Measurements from ENCODE around the gene KIF22.
"Not testable (repeated sequence)": the region's sequence is repeated elsewhere in the genome, so short reads cannot be mapped to it uniquely, and the experiment has no call there.

Gene KIF22

DNA sequence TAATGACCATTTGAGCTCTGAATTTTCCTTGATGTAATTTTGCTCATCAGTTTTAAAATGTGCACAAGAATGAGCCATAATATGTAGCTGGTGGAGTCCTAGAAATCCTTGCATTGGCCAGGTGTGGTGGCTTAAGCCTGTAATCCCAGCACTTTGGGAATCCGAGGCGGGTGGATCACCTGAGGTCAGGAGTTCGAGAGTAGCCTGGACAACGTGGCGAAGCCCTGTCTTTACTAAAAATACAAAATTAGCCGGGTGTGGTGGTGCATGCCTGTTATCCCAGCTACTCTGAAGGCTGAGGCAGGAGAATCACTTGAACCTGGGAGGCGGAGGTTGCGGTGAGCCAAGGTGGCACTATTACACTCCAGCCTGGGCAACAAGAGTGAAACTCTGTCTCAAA, 33.5 kb upstream of the KIF22 start:
- Mint-ChIP-seq H3K27me3 (peaks cover 11% of the 10 kb centered on the region), H3K4me1 (peaks cover 30% of the 10 kb centered on the region)
- H3K4me3 Mint-ChIP-seq, DNase-seq, H3K36me3 Mint-ChIP-seq, H3K9me3 Mint-ChIP-seq, H3K27ac Mint-ChIP-seq: not testable (repeated sequence)
- CTCF ChIA-PET = interaction anchor here (0.9 to 1.2 kb wide), 2 partner anchors 11 to 34 kb away, joined by 4 to 6 read pairs; partner anchors contain the start of gene KIF22

DNA sequence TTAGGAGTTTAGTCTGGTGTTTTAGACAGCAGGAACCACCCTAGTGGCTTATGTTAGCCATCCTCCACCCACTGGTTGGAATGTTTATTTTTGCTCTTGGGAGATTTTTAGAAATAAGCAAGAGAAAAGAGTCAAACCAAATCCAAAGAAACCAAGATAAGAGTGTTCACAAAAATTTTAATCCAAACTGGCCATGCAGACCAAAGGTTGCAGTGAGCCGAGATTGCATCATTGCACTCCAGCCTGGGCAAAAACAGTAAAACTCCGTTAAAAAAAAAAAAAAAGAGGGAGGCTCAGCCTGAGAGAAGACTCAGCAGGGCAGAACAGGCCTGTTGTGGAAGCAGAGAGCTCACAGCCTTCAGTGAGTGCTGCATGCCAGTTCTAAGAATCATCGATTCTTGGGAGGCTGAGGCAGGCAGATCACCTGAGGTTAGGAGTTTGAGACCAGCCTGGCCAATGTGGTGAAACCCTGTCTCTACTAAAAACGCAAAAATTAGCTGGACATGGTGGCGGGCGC, 32.5 kb upstream of the KIF22 start:
- CTCF ChIA-PET = interaction anchor here (0.7 kb wide), 1 partner anchor 32 kb away, joined by 3 read pairs; no protein-coding TSS in a partner anchor
- no peak overlapping the region for H3K27ac Mint-ChIP-seq
- no peak for DNase-seq
- H3K36me3 Mint-ChIP-seq = no peaks in the 10 kb centered on the region
- peaks cover 30% of the 10 kb centered on the region for H3K4me1 Mint-ChIP-seq
- H3K9me3 Mint-ChIP-seq = no peaks in the 10 kb centered on the region
- peaks cover 11% of the 10 kb centered on the region for H3K27me3 Mint-ChIP-seq
- no peak overlapping the region for H3K4me3 Mint-ChIP-seq

- no peak for DNase-seq
- CTCF ChIA-PET = no interaction called here
- no peak overlapping the region for H3K27ac Mint-ChIP-seq
- H3K27me3 Mint-ChIP-seq = peaks cover 28% of the 10 kb centered on the region
- H3K4me1 Mint-ChIP-seq = peaks cover 17% of the 10 kb centered on the region
- no peaks in the 10 kb centered on the region for H3K9me3 Mint-ChIP-seq
- no peak overlapping the region for H3K4me3 Mint-ChIP-seq
- no peaks in the 10 kb centered on the region for H3K36me3 Mint-ChIP-seq
Measured at GRCh38 chr16:29760567-29761279, 29.8 kb upstream of the KIF22 start.

- CTCF ChIA-PET, H3K27ac Mint-ChIP-seq, H3K4me3 Mint-ChIP-seq, H3K36me3 Mint-ChIP-seq, DNase-seq, H3K9me3 Mint-ChIP-seq: not testable (repeated sequence)
- peaks cover 28% of the 10 kb centered on the region for H3K27me3 Mint-ChIP-seq
- H3K4me1 Mint-ChIP-seq = peaks cover 12% of the 10 kb centered on the region
Measured at GRCh38 chr16:29761280-29761651, 29.3 kb upstream of the KIF22 start.

- H3K4me1 Mint-ChIP-seq = peaks cover 6% of the 10 kb centered on the region
- H3K36me3 Mint-ChIP-seq = no peaks in the 10 kb centered on the region
- H3K27me3 Mint-ChIP-seq = peaks cover 28% of the 10 kb centered on the region
- H3K27ac Mint-ChIP-seq = no peak overlapping the region
- CTCF ChIA-PET = no interaction called here
- no peak overlapping the region for H3K4me3 Mint-ChIP-seq
- H3K9me3 Mint-ChIP-seq = no peaks in the 10 kb centered on the region
- no peak for DNase-seq
Measured at GRCh38 chr16:29761882-29762281, 28.7 kb upstream of the KIF22 start.

- H3K4me1 Mint-ChIP-seq = peaks cover 3% of the 10 kb centered on the region
- H3K27me3 Mint-ChIP-seq = peaks cover 28% of the 10 kb centered on the region
- no peak overlapping the region for H3K27ac Mint-ChIP-seq
- CTCF ChIA-PET = no interaction called here
- H3K4me3 Mint-ChIP-seq = no peak overlapping the region
- no peaks in the 10 kb centered on the region for H3K9me3 Mint-ChIP-seq
- H3K36me3 Mint-ChIP-seq = no peaks in the 10 kb centered on the region
- no peak for DNase-seq
Measured at GRCh38 chr16:29763326-29763725, 27.2 kb upstream of the KIF22 start.

GRCh38 chr16:29765167-29766032, 25.2 kb upstream of the KIF22 start:
- Mint-ChIP-seq H3K4me1 (no peaks in the 10 kb centered on the region), H3K4me3 (no peak overlapping the region), H3K36me3 (no peaks in the 10 kb centered on the region), H3K9me3 (no peaks in the 10 kb centered on the region), H3K27me3 (peaks cover 31% of the 10 kb centered on the region), H3K27ac (no peak overlapping the region)
- DNase-seq = no peak
- CTCF ChIA-PET = interaction anchor here (0.7 kb wide), 1 partner anchor 395 kb away, joined by 4 read pairs; no protein-coding TSS in a partner anchor

GRCh38 chr16:29766571-29766970, 24.0 kb upstream of the KIF22 start:
- Mint-ChIP-seq H3K27me3 (peaks cover 24% of the 10 kb centered on the region), H3K36me3 (no peaks in the 10 kb centered on the region), H3K27ac (no peak overlapping the region), H3K9me3 (no peaks in the 10 kb centered on the region), H3K4me1 (peaks cover 2% of the 10 kb centered on the region), H3K4me3 (no peak overlapping the region)
- CTCF ChIA-PET = no interaction called here
- no peak for DNase-seq

DNA sequence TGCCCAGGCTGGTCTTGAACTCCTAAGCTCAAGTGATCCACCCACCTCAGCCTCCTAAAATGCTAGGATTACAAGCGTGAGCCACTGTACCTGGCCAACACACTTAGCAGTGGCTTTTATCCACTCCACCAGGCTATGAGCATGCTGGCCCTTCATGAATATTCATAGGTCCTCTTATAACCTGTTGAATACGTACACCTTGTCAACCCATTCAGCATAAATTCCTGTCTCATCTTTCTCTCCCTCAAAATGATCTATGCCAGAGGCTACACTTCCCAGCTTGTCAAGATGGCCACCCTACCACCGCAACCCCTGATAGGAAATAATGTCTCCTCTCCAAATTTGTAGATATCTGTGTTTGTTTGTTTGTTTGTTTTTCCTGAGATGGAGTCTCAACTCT, 23.5 kb upstream of the KIF22 start:
- Mint-ChIP-seq H3K27me3 (peaks cover 24% of the 10 kb centered on the region), H3K4me3 (no peak overlapping the region), H3K9me3 (no peaks in the 10 kb centered on the region), H3K4me1 (peaks cover 2% of the 10 kb centered on the region), H3K27ac (no peak overlapping the region), H3K36me3 (no peaks in the 10 kb centered on the region)
- no peak for DNase-seq
- CTCF ChIA-PET = interaction anchor here (1.8 kb wide), 1 partner anchor 18 kb away, joined by 6 read pairs; no protein-coding TSS in a partner anchor

DNA sequence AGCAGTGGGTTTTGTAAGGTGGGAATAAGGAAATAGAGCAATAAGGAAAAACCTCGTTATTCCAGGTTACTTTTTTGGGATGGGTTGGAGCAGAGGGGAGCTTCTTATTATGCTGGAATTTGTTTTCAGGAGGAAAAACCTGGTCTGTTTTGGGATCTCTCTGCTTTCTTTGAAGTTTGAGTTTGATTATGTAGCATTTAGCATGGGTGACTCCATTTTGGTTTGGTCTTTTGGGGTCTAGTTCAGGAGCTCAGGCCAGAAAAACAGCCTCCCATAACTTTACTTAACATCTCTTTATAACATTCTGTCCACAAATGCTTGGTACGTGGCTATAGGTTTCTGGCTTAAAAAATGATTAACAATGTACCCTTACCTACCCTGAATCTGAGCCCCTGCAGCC, 21.0 kb upstream of the KIF22 start:
- no peaks in the 10 kb centered on the region for H3K36me3 Mint-ChIP-seq
- CTCF ChIA-PET = interaction anchor here (1.4 kb wide), 1 partner anchor 40 kb away, joined by 4 read pairs; no protein-coding TSS in a partner anchor
- H3K27ac Mint-ChIP-seq = no peak overlapping the region
- H3K4me1 Mint-ChIP-seq = peaks cover 2% of the 10 kb centered on the region
- H3K27me3 Mint-ChIP-seq = peaks cover 20% of the 10 kb centered on the region
- H3K9me3 Mint-ChIP-seq = no peaks in the 10 kb centered on the region
- H3K4me3 Mint-ChIP-seq = no peak overlapping the region
- DNase-seq = no peak

DNA sequence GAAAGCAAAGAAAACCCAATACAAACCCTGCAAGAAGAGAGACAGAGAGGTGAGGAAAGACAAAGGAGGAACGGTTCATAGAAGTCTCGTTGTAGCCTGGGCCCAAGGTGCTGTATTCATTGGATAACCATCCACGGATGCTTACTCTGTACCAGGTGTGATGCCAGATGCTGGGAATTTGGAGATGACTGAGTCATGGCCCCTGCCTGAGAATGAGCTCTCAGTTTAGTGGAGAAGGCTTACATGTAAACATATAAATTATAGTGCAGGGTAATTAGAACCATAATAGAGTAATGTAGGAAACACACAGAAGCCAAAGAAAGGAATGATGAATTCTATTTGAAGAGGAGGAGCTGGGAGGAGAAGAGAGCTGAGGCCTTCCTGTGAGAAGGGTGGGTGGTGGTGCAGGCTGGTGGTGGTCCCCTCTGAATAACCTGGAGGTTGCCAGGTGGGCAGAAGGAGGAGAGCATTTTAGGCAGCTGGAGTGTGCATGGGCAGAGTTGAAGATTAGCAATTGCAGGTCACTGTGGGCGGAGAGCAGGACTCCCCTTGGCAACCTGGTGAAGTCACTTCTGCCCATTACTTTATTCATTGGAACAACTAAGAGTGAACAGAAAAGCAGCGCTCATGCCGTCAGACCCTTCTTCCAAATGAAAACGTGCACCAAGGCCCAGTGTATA, 20.2 kb upstream of the KIF22 start:
- H3K27me3 Mint-ChIP-seq = peaks cover 19% of the 10 kb centered on the region
- H3K36me3 Mint-ChIP-seq = no peaks in the 10 kb centered on the region
- no peaks in the 10 kb centered on the region for H3K9me3 Mint-ChIP-seq
- H3K4me3 Mint-ChIP-seq = no peak overlapping the region
- no peak overlapping the region for H3K27ac Mint-ChIP-seq
- CTCF ChIA-PET = interaction anchor here (2.2 kb wide), 1 partner anchor 15 kb away, joined by 6 read pairs; no protein-coding TSS in a partner anchor
- H3K4me1 Mint-ChIP-seq = peaks cover 2% of the 10 kb centered on the region
- DNase-seq = no peak

DNA sequence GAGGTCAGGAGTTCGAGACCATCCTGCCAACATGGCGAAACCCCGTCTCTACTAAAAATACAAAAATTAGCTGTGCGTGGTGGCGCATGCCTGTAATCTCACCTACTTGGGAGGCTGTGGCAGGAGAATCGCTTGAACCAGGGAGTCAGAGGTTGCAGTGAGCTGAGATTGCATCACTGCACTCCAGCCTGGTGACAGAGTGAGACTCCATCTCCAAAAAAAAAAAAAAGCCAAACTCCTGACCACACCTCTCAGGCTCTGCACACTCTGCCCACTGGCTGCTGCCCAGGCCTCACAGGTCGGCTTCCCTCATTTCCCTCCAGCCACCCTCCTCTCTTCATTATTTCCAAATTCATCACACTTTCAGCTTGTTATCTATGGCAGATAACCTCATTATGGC, 18.2 kb upstream of the KIF22 start:
- CTCF ChIA-PET = interaction anchor here (0.8 kb wide), 1 partner anchor 73 kb away, joined by 4 read pairs; no protein-coding TSS in a partner anchor
- not testable (repeated sequence) for H3K36me3 Mint-ChIP-seq, DNase-seq, H3K27ac Mint-ChIP-seq, H3K4me1 Mint-ChIP-seq, H3K9me3 Mint-ChIP-seq, H3K4me3 Mint-ChIP-seq
- peaks cover 23% of the 10 kb centered on the region for H3K27me3 Mint-ChIP-seq

DNA sequence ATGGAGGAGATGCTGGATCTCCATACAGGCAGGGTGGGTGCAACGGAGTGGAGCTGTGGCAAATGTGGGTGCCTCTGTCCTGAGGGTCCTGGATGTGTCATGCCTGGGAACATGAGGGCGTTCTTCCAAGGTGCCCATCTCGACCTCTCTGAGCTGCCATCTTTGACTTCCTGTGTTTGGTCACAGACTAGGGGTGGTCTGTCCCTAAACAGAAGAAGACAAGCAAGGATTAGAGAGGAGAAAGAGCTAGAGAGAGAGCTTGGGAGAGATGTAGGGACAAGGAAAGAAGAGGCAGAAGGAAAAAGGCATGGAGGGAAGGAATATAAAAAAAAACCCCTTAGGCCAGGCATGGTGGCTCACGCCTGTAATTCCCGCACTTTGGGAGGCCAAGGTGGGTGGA, 15.8 kb upstream of the KIF22 start:
- CTCF ChIA-PET = no interaction called here
- Mint-ChIP-seq H3K9me3 (no peaks in the 10 kb centered on the region), H3K36me3 (no peaks in the 10 kb centered on the region), H3K4me3 (no peak overlapping the region), H3K27ac (no peak overlapping the region), H3K27me3 (peaks cover 44% of the 10 kb centered on the region), H3K4me1 (peaks cover 2% of the 10 kb centered on the region)
- no peak for DNase-seq

Data from activated naive CD4-positive, alpha-beta T cell treated with anti-CD3 and anti-CD28 coated beads, Interleukin-2, amount 10 ng/mL, durations not matched to agents 7 days and 5 days (primary cell).